ENCODE data around the gene PTPRQ.

The PTPRQ gene

DNA sequence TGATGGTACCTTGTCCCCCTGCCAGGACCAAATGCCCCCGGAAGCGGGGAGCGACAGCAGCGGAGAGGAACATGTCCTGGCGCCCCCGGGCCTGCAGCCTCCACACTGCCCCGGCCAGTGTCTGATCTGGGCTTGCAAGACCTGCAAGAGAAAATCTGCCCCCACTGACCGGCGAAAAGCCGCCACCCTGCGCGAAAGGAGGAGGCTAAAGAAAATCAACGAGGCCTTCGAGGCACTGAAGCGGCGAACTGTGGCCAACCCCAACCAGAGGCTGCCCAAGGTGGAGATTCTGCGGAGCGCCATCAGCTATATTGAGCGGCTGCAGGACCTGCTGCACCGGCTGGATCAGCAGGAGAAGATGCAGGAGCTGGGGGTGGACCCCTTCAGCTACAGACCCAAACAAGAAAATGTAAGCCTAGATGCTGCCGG is 263.8 kb downstream of the PTPRQ start:
- no peak for DNase-seq

DNA sequence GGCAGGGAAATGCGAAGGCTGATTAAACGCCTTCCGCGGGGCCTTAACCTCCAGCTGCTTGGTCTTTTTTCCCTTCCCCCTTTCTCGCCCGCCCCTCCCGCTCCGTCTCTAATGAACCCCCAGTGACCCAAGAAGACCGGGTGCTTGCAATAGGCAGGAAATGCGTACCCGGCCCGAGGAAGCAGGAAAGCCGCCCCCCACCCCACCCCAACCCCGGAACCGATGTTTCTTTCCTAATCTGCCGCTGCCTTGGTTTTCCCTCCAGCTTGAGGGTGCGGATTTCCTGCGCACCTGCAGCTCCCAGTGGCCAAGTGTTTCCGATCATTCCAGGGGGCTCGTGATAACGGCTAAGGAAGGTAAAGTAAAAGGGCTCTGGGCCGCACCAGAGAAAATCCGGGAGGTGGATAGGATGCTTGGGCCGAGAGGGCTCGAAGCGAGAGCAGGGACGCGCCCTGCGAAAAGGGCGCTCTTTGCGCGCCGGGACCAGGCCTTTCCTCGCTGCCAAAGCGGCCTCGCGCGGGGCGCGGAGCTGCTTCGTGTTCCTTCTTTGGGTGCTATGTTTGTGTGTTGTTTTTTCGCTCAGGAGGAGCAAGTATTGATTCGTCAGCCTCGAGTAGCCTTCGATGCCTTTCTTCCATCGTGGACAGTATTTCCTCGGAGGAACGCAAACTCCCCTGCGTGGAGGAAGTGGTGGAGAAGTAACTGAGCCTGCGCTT is 264.4 kb downstream of the PTPRQ start:
- no peak for DNase-seq

DNA sequence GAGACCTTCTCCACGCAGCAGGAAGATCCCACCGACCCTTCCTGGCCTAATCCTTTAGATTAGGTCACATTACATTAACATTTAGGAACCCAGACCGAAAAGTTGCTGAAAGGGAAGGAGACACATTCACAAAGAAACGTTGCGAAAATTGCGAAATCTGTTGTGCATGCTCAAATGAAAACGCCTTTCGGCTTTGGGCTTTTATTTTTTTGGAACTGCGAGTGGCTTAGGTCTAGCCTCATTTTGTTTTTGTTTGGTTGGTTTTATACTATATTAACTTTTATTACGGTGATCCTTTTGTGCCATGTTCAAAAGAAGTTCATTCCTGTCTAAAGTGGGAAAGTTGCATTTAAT is 264.9 kb downstream of the PTPRQ start:
- DNase-seq = no peak

DNA sequence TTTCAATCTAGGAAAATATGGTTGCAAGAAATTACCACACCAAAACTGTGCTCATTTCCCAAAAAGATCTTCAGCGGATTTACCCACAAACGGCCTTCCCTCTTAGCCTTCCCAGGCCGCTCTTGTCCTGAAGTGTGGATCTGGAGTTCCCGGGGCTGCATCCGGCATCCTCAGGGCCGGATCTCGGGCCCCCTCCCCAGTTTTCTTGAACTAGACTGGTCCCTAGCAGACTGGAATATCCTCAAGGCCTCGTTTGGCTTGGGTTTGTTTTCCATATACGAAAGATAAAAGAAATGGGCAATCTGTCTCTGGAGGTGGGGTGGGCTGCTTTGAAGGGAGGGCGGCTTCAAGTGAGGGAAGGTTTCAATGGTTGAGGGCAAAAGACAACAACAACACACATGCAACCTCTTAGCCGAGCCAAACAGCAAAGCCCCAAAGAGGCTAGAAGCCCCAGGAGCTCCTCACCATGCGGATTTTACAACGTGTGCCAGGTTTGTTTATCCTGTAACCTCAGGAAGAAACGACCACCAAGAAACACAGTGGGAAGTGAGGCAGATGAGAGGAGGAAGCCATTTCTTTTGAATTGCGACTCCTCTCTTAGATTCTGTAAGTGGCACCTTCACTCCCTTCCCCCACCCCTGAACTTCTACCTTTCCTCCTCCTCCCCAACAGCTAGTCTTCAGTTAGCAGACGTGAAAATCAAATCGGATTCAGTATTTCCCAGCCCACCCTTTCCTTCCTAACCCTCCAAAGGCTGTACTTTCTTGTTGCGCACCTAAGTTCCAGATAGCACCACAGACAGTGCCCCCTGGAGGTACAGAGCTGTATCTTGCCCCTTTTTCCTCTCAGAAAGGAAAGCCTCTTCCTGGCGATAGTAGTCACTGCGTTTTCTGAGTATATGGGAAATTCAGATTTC is 266.0 kb downstream of the PTPRQ start:
- DNase-seq = no peak

DNA sequence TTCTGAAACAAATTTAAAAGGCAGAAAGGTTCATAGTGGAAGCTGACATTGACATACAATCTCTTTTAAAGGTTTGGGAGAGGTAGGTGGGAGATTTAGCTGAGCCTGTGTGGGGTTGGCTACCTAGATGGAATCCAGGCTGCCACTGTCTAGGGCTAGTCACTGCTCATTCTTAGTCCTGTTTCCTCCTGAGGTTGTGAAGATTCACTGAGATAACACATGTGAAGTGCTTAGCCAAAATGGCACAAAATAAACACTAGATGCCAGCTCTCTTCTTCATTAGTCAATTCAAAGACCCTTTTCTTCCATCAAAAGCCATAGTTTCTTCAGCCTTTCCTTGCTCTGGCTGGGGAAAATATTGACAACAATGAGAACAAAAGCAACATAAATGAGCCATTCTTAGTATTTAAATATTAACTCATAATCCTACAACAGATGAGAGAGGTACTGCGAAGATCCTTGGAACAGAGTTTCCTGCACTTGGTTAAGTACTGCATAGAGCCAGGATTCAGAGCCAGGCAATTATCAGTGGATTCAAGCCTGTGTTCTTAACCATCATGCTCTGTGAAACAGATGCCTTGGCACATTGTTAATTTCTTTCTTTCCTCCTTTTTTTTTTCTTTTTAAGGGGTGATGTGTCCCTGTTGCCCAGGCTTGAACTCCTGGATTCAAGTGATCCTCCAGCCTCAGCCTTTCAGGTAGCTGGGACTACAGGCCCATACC is 266.9 kb downstream of the PTPRQ start:
- DNase-seq = no peak

DNA sequence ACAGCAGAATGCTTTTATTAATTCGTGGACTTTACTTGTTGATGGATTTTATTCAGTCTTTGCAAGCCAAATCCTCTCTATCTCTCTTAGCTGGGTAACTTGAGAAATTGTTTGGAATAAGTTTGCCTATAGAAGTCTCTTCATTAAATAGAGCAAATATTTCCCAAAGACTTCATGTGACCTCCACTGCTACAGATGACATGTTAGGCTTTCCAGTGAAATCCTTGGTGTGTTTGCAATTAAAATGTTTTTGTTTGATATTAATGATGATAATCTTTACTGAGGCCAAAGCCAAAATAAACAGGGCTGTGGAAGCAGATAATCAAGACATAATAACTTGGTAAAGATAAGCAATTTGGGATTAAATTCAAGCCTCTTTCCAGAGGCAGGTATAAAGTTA is 267.8 kb downstream of the PTPRQ start:
- no peak for DNase-seq

DNA sequence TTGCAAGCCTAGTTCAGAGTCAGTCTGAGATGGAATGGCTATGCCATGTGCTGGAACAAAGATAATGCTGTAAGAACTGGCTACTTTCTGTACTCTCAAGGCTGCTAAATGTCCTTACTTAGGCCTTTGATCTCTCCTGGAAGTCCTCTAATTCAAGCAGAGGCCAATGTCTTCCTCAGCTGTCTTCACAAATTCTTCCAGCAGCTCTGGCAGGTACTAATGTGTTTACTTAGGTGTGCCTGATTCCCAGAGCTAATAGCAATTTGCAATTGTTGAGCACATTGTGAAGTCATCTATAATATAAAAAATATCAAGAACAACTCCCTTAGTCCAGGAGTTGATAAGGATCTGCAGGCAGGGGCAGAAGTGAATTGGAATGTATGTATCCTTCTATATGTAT is 268.8 kb downstream of the PTPRQ start:
- no peak for DNase-seq

DNA sequence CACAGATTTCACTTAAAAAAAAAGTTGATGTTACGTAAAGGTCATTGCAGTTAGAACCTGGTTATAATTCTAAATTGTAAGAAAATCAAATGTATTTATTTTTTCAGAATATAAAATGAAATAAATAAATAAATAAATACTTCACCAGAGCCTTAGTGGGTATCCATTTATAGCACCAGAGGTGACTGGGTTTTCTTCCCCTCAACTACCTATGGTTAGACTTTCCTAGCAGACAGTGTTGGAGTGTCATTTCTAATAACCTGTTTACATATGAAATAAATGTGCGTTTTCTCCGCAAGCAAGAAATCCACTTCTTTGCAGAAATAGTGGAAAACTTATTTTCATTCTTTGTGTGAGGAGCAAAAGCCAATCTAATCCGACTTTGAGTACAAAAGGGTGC is 269.4 kb downstream of the PTPRQ start:
- DNase-seq = no peak

DNA sequence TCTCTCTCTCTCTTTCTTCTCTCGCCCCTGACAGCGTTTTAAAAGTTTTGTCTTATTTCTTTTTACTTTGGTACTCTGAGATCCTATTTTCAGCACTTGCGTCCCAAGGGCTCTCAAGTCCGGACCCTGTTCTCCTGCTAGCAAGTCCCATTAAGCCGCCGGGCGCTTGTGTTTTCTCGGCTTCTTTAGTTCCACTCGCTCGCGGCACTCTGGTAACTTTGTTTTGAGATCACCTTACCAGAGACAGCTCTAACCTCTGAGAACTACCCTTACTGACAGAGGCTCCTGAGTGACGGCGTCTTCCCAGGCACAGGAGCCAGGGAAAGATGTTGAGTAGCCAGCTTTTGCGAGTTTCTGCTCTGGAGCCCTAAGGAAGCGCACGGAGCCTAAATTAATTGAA is 270.0 kb downstream of the PTPRQ start:
- no peak for DNase-seq

DNA sequence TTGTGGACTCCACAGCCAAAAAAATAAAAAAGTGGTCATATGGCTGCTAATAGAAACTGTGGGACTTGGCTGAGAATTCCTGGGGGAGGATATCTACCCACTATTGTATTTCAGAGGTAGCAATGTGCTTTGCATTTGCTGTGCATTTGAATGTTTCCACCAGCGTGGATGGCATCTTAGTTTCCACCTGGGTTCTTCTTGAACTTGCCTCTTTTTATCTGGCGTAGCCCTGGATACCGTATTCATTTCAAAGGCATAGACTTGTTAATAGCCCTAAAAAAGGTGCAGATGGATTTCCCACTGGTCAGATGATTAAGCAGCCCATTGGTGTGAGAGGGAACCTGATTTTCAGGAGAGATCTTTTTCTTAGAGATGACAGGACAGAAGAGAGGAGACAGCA is 270.8 kb downstream of the PTPRQ start:
- DNase-seq = no peak

DNA sequence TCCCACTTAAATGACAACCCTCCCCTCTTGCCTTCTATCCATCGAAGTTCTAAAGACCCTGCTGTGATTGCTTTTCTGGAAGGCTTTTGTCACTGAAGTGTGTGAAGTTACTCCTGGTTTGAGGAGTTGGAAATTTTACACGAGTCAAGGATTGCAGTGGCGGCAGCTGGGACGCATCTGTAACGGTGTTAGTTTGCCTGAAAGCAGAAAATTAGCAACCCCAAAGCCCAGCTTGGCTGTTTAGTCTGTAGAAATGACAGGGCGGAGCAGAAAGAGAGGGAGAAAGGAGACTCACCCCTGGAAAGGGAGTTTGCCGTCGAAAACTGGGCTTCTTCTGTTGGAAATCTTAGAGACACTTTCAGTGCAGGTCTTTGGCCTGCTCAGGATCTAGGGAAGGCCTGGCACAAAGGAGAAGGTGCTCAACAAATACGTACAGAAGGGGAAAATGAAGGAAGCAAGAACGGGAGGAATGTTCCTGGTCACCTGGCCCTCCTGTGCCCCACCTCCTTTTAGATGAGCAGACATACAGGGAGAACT is 271.7 kb downstream of the PTPRQ start:
- DNase-seq = no peak

DNA sequence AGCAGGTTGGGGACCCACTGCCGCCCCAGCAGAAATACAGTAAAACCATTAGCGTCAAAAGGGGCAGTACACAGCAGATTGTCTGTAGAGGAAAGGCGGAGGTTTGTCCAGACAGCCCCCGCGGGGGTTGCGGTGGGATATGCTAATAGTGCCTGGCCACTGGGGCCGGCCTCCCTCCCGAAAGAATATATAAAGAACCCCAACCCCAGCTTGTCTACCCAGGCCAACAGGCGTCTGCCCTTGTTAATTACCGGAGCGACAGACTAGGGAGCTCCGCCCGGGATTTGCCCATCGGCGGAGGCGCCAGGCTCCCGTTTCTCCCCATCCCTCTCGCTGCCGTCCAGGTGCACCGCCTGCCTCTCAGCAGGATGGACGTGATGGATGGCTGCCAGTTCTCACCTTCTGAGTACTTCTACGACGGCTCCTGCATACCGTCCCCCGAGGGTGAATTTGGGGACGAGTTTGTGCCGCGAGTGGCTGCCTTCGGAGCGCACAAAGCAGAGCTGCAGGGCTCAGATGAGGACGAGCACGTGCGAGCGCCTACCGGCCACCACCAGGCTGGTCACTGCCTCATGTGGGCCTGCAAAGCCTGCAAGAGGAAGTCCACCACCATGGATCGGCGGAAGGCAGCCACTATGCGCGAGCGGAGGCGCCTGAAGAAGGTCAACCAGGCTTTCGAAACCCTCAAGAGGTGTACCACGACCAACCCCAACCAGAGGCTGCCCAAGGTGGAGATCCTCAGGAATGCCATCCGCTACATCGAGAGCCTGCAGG is 272.8 kb downstream of the PTPRQ start, which contains the start of gene MYF5:
MYF5 (plus strand) TSS at position 217 of the 774 bp plus-strand sequence; CDS start at position 369, 152 bp downstream.
- no peak for DNase-seq

DNA sequence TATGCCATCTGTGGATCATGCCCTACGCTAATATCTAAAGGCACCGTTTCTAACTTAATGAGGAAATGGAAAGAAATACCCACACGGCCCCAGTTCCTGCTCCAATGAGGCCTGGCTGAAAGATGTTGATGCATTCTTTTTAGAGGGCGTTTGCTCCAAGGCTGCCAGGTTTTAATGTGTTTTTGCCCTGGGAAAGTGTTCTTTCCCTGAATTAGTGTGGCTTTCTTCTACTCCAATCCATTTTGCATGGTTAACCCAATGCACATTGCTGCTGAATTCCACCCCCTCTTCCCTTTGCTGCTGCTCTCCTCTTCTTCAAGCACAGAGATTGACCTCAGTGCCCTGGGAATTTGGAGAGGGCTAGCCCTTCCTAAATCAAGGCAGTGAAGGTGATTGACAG is 273.8 kb downstream of the PTPRQ start:
- no peak for DNase-seq

DNA sequence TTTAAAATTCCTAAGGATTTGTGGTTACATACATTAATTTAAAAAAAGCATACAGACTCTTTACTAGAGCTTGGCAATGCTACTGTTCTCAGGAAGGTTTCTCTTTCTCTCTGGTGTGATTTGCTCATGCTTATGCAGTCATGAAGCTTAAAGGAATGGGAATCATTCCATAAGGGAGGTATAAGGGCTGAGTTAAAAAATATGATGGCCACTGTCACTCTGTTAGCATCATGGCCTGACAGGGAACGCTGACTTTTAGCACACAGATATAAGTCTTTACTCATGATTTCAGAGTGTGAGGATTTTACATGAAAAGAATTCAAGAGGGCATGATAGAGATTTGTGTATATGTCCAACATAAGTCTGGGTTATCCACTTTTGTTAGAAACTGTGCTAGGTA is 276.5 kb downstream of the PTPRQ start:
- DNase-seq = no peak

DNA sequence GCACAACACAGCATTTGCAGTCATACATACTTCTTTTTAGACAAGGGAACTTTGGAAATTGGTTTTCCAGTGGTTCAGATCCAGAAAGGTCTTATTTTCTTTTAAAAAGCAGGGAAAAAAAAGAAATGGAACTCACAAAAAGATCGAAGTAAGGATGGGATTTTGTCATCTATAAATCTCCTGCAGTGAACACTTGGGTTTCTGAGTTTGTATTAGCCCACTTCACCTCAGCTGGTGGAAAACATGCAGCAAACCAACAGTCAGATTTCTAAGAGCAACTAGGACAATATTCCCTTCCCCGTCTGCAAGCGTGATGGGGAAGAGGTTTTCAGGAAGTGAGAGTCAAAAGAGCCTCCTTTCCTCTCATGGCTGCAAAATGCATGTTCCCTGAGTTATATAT is 277.3 kb downstream of the PTPRQ start:
- DNase-seq = no peak

All from central memory CD4-positive, alpha-beta T cell (primary cell).